Testis (tissue), 2 donors: ENCODE results near the gene CABP1.

ENCODE experiments used
- POLR2A ChIP-seq: fragments of 450-650 bp; IDR thresholded peaks from one replicate; pipeline ENCODE4 v1.6.1; 2017; ENCODE audit warnings: antibody characterized with exemption, mild to moderate bottlenecking, moderate library complexity
- TF ChIP-seq, protein P1 (sequence below), 3 experiments: fragments of 450-650 bp in 2 of 3; fragments of 200-600 bp in 1 of 3; sonication (generic) in 1 of 3; IDR thresholded peaks; one replicate each; pipeline ENCODE4 v1.5.1; 2016 to 2019; ENCODE audit warnings: antibody characterized with exemption in 3 of 3, mild to moderate bottlenecking in 2 of 3, moderate library complexity in 1 of 3

DNA sequence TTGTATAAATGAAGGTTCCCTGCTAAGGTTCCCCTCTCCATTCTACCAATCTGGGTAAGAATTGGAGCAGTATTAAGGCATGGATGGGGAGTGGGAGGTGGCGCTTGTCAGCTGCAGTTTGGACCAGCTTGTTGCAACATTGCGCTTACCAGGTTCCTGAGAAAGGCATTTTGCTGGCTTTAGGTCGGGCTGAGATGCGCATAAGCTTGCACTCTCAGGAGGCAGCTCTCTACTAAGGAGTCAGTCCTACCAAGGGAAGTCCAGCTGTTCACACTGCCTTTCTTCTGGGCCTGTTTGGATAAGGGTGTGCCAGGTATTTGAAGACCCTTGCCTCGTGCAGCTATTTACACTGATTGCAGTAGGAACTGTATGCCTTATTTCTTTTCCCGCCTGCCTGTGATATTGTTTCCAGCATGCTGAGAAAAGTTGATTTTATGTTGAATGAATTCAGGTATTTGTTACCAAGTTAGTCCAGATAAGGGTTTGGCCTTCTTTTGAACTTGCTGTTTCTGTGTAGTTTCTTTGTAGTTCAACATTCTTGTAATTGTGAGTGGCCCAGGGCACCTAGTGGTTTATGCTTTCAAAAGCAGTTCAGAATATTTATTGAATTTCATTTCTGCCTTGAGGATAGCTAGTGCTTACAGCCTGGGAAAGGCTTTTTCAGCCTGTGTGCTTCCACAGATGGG, 49.1 kb downstream of the CABP1 start:
- TF ChIP-seq POLR2A = no peak
- TF ChIP-seq, protein P1, sequence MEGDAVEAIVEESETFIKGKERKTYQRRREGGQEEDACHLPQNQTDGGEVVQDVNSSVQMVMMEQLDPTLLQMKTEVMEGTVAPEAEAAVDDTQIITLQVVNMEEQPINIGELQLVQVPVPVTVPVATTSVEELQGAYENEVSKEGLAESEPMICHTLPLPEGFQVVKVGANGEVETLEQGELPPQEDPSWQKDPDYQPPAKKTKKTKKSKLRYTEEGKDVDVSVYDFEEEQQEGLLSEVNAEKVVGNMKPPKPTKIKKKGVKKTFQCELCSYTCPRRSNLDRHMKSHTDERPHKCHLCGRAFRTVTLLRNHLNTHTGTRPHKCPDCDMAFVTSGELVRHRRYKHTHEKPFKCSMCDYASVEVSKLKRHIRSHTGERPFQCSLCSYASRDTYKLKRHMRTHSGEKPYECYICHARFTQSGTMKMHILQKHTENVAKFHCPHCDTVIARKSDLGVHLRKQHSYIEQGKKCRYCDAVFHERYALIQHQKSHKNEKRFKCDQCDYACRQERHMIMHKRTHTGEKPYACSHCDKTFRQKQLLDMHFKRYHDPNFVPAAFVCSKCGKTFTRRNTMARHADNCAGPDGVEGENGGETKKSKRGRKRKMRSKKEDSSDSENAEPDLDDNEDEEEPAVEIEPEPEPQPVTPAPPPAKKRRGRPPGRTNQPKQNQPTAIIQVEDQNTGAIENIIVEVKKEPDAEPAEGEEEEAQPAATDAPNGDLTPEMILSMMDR (IDR thresholded peaks at IDR 0.05) = no peak
